SJCRH30 (cell line): ENCODE data around the gene ITGA8. TPM values are rescaled to one million over a fixed set of nuclear protein-coding genes. Genes with fewer than 3 reads are reported as not detected.
"Not testable (repeated sequence)": the region's sequence is repeated elsewhere in the genome, so short reads cannot be mapped to it uniquely, and the experiment has no call there.

ENCODE experiments used
- DNase-seq, 2 experiments: peaks; one replicate each; pipeline ENCODE4 v3.0.0-alpha.2; 2015 to 2020
- H3K27ac ChIP-seq: fragments of 250-450 bp; sonication (Bioruptor Pico); 2 replicates; pipeline ENCODE4 v1.5.1; 2020; ENCODE audit warnings: mild to moderate bottlenecking, moderate library complexity
- H3K27me3 ChIP-seq: fragments of 250-450 bp; sonication (Bioruptor Pico); 2 replicates; pipeline ENCODE4 v1.5.1; 2020; ENCODE audit warnings: mild to moderate bottlenecking, moderate library complexity
- H3K36me3 ChIP-seq: fragments of 250-450 bp; sonication (Bioruptor Pico); 2 replicates; pipeline ENCODE4 v1.5.1; 2020; ENCODE audit warnings: mild to moderate bottlenecking, moderate library complexity
- H3K4me1 ChIP-seq: fragments of 250-450 bp; sonication (Bioruptor Pico); 2 replicates; pipeline ENCODE4 v1.5.1; 2020; ENCODE audit warnings: mild to moderate bottlenecking, moderate library complexity
- H3K4me3 ChIP-seq: fragments of 250-450 bp; sonication (Bioruptor Pico); 2 replicates; pipeline ENCODE4 v1.5.1; 2020; ENCODE audit warnings: mild to moderate bottlenecking, moderate library complexity
- H3K9me3 ChIP-seq: fragments of 250-450 bp; sonication (Bioruptor Pico); replicated peaks from 2 replicates; pipeline ENCODE4 v1.5.1; 2020; ENCODE audit warnings: mild to moderate bottlenecking, moderate library complexity
- total RNA-seq: library from RNA; depleted of rRNA; stranded (reverse); fragments of >200 nt; shearing (Covaris generic); gene quantifications from 2 replicates; pipeline ENCODE4 v1.2.3, GENCODE V29; 2014

The ITGA8 gene
- total RNA-seq, 1 experiment from 2014 or later = not detected

DNA sequence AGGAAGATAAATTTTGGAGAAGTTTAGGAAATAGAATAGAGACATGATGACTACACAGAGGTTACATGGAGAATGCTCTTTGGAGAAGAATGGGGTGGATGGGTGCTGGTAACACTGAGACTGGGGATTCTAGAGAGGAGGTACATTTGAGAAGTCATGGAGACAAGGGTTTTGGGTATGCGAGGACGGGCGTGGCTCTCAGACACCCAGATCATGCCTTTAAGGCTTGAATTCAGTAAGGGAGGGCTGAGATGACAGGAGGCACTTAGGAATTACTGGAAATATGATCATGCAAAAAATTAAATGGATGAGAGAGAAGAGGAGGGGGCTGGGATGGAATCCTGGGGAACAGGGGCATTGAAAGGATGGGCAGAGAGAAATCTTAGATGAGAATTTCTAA lies 168.8 kb downstream of the ITGA8 start:
- Histone ChIP-seq H3K9me3 (no peaks in the 10 kb centered on the region), H3K27ac (no peak overlapping the region)

DNA sequence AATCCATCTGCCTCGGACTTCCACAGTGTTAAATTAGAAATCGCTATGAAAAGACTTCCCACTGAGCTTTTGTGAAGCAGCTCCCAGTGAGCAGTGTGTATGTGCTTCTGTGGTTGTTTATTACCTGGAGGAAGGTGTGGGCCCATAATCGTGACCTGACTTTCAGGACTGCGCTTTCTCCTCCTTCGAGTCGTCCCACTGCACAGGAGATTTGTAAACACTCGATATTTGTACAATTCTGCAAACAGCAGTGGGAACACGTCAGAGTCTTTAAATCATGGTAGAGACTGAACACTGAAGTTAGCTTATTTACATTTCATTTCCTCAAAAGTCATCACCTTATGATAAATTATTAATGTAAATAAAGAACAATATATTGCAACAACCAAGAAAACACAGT lies 171.4 kb downstream of the ITGA8 start:
- no peak overlapping the region for H3K27ac ChIP-seq
- H3K27me3 ChIP-seq = no peaks in the 10 kb centered on the region
- no peaks in the 10 kb centered on the region for H3K36me3 ChIP-seq
- H3K4me1 ChIP-seq = no peaks in the 10 kb centered on the region
- no peak overlapping the region for H3K4me3 ChIP-seq
- DNase-seq = no peak
- H3K9me3 ChIP-seq = no peaks in the 10 kb centered on the region

More for the DNA sequence above, 168.8 kb downstream of the ITGA8 start:
- Histone ChIP-seq H3K4me3 (no peak overlapping the region), H3K4me1 (no peaks in the 10 kb centered on the region), H3K27me3 (no peaks in the 10 kb centered on the region), H3K36me3 (no peaks in the 10 kb centered on the region)
- no peak for DNase-seq

DNA sequence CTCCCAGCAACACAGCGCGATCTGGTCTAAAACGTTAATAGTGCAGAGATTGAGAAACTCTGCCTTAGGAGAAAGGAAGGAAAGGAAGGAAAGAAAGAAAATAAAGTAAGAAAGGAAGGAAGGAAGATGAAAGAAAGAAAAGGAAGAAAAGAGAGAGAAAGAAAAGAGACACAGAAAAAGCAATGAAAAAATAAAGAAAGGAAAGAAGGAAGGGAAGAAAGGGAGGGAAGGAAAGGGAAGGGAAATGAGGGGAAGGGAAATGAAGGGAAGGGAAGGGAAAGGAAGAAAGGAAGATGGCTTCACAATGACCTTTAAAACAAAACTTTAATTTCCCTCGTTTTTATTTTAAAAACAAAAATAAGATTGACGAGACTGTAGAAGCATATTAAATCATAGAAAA lies 173.1 kb downstream of the ITGA8 start:
- Histone ChIP-seq H3K27ac (no peak overlapping the region), H3K4me3 (no peak overlapping the region), H3K9me3 (no peaks in the 10 kb centered on the region)

DNA sequence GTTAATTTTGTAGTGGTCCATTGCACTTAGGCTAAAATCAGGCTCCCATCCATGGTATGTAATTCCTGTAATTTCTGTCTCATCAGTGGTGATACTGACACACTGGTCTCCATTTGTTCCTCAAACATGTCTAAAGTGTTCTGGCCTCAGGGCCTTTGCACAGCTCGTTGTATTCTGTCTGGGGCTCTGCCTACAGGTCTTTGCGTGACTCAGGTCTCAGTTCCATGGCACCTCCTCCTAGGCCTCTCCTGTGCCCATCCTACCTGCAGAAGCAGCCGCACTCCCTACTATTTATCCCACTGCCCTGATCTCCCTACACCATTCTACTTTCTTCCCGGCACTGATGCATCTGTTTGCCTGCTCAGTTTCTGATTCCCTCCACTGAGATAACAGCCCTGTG lies 173.8 kb downstream of the ITGA8 start:
- no peak overlapping the region for H3K4me3 ChIP-seq
- no peaks in the 10 kb centered on the region for H3K27me3 ChIP-seq
- no peaks in the 10 kb centered on the region for H3K36me3 ChIP-seq
- no peak for DNase-seq
- no peaks in the 10 kb centered on the region for H3K9me3 ChIP-seq
- H3K27ac ChIP-seq = no peak overlapping the region
- H3K4me1 ChIP-seq = no peaks in the 10 kb centered on the region

More for the DNA sequence above, 173.1 kb downstream of the ITGA8 start:
- no peaks in the 10 kb centered on the region for H3K36me3 ChIP-seq
- H3K27me3 ChIP-seq = no peaks in the 10 kb centered on the region
- no peak for DNase-seq
- no peaks in the 10 kb centered on the region for H3K4me1 ChIP-seq

DNA sequence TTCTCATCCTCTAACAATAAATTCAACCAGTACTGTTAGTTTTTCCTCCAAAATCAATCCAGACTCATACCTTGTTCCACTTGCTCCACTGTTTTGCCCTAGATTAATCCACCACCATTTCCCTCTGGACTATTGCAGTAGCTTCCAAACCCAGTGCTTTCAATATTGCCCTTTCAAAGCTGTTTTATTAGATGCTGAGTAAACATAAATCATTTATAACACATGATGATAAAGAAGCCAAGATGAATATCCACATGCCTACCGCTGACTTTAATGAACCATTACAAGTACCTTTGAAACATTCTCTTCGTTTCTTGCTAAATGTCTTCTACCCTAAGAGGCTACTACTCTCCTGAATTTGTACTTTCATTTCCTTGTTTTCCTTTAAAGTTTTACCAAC lies 174.5 kb downstream of the ITGA8 start:
- Histone ChIP-seq H3K4me1 (no peaks in the 10 kb centered on the region), H3K27me3 (no peaks in the 10 kb centered on the region)
- no peak for DNase-seq

DNA sequence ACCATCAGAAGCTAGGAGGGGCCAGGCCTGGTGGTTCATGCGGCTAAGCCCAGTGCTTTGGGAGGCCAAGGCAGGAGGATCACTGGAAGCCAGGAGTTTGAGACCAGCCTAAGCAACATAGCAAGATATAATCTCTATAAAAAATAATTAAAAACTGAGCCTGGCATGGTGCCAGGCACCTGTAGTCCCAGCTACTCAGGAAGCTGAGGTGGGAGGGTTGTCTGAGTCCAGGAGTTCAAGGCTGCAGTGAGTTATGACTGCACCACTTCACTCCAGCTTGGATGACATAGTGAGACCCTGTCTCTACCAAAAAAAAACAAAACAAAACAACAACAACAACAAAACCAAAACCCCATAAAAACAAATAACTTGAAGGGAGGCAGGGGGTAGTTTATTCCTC lies 175.7 kb downstream of the ITGA8 start:
- H3K36me3 ChIP-seq = no peaks in the 10 kb centered on the region
- no peak for DNase-seq
- no peak overlapping the region for H3K4me3 ChIP-seq
- H3K27me3 ChIP-seq = no peaks in the 10 kb centered on the region
- H3K9me3 ChIP-seq = no peaks in the 10 kb centered on the region
- H3K27ac ChIP-seq = no peak overlapping the region
- no peaks in the 10 kb centered on the region for H3K4me1 ChIP-seq

More for the DNA sequence above, 174.5 kb downstream of the ITGA8 start:
- Histone ChIP-seq H3K9me3 (no peaks in the 10 kb centered on the region), H3K4me3 (no peak overlapping the region), H3K36me3 (no peaks in the 10 kb centered on the region), H3K27ac (no peak overlapping the region)

DNA sequence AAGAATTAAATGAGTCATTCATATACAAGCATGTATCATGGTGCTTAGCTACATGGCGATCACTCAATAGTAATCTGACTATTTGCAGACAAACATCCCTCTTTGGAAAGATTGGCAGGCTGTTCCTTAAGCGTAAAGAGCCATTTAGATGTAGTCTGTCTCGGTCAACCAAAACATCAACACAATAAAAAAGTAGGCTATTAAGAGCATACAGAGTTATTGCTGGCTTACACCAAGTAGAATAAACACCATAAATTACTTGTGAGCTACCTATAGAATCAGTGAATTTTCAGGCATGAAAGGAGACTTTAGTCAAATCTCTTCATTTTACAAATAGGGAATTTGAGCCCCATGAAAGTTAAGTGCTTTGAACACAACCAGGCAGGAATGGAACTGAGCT lies 176.9 kb downstream of the ITGA8 start:
- H3K4me3 ChIP-seq = no peak overlapping the region
- H3K36me3 ChIP-seq = no peaks in the 10 kb centered on the region
- no peak for DNase-seq
- no peak overlapping the region for H3K27ac ChIP-seq
- no peaks in the 10 kb centered on the region for H3K9me3 ChIP-seq
- no peaks in the 10 kb centered on the region for H3K27me3 ChIP-seq
- no peaks in the 10 kb centered on the region for H3K4me1 ChIP-seq

DNA sequence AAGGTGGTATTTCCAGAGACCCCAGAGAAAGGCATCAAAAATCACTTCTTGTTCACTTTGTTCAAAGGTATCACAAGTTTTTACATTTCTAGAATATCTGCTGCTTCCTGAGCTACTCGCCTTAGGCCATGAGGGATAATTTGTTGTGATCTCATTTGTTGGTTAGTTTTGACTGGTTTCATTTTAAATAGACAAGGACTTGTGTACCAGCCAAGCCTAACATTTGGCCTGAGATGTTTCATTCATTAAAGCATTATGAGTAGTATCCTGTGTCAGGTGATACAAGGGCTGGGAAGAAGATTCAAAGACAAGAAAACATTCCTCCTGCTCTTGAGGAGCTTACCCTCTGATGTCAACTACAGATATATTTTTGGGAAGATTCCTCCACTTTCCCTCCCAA lies 178.3 kb downstream of the ITGA8 start:
- no peaks in the 10 kb centered on the region for H3K9me3 ChIP-seq
- H3K4me1 ChIP-seq = no peaks in the 10 kb centered on the region
- no peaks in the 10 kb centered on the region for H3K36me3 ChIP-seq
- no peak for DNase-seq
- H3K27me3 ChIP-seq = no peaks in the 10 kb centered on the region
- no peak overlapping the region for H3K27ac ChIP-seq
- no peak overlapping the region for H3K4me3 ChIP-seq

DNA sequence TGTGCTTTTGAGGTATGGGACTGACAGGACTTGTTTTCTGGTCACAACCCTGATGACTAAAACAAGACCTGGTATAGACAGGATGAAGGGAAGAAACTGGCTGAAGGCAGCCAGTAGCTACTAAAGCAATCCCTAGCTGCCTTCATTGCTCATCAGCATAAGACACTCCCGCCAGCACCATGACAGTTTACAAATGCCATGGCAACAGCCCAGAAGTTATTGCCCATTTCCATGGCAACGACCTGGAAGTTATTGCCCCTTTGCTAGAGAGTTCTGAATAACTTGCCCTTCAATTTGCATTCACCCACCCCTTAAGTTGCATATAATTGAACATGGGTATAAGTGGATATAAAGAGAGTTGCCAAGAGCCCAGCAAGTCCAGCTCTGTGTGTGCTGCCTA lies 179.0 kb downstream of the ITGA8 start:
- DNase-seq = no peak
- H3K27me3 ChIP-seq = no peaks in the 10 kb centered on the region
- H3K4me3 ChIP-seq = no peak overlapping the region
- no peaks in the 10 kb centered on the region for H3K4me1 ChIP-seq
- H3K36me3 ChIP-seq = no peaks in the 10 kb centered on the region
- H3K27ac ChIP-seq = no peak overlapping the region
- no peaks in the 10 kb centered on the region for H3K9me3 ChIP-seq

DNA sequence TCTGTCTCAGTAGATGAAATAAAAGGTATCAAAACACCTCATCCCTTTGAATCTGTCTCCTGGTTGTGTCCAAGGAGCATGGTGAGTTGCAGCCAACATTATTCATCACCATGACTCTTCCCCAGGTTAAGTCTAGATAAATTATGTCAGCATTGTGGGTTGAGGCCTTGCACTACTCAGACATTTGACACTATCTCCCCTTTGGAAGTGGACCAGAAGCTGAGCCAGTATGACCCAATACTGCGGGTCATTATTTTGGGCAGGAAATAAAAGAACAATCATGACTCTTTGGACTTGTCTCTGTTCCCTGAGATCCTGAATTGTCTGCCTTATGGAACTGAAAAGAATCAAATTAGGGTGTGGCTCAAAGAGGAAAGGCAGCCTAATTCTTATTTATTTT lies 180.5 kb downstream of the ITGA8 start:
- no peak overlapping the region for H3K4me3 ChIP-seq

DNA sequence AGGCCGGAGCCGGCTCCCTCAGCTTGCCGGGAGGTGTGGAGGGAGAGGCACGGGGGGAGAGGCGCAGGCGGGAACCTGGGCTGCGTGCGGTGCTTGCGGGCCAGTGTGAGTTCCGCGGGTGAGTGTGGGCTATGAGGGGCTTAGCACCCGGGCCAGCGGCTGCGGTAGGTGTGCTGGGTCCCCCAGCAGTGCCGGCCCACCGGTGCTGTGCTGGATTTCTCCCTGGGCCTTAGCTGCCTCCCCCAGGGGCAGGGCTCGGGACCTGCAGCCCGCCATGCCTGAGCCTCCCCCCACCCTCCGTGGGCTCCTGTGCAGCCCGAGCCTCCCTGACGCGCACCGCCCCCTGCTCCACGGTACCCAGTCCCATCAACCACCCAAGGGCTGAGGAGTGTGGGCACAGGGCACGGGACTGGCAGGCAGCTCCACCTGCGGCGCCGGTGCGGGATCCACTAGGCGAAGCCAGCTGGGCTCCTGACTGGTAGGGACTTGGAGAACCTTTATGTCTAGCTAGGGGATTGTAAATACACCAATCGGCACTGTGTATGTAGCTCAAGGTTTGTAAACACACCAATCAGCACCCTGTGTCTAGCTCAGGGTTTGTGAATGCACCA lies 184.7 kb downstream of the ITGA8 start:
- not testable (repeated sequence) for H3K27ac ChIP-seq, H3K4me3 ChIP-seq, DNase-seq

More for the DNA sequence above, 180.5 kb downstream of the ITGA8 start:
- H3K9me3 ChIP-seq = no peaks in the 10 kb centered on the region
- H3K27me3 ChIP-seq = no peaks in the 10 kb centered on the region
- no peaks in the 10 kb centered on the region for H3K36me3 ChIP-seq
- H3K4me1 ChIP-seq = no peaks in the 10 kb centered on the region
- no peak overlapping the region for H3K27ac ChIP-seq
- DNase-seq = no peak

DNA sequence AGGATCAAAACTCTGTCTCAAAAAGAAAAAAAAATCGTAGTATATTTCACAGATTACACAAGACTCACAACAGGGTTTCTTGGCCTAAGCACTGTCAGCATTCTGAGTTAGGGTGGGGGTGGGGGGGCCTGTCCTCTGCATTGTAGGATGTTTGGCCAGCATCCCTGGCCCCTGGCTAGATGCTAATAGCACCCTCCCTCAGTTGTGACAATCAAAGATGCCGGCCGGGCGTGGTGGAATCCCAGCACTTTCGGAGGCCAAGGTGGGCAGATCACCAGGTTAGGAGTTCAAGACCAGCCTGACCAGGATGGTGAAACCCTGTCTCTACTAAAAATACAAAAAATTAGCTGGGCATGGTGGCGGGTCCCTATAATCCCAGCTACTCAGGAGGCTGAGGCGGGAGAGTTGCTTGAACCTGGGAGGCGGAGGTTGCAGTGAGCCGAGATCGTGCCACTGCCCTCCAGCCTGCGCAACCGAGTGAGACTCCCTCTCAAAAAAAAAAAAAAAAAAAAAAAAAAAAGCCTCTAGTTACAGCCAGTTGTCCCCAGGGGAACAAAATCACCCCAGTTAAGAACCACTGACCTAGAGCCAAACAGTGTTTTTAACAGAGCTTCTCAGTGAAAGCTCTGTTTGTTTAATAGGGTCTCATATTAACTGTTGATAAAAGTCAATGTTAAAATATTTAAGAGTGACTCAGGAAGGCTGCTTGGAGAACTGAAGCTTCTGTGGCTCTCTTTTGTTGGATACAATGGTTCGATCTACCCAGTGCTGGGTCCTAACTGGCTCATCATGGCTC lies 187.6 kb downstream of the ITGA8 start:
- no peaks in the 10 kb centered on the region for H3K9me3 ChIP-seq
- H3K27me3 ChIP-seq = no peaks in the 10 kb centered on the region
- H3K36me3 ChIP-seq = no peaks in the 10 kb centered on the region
- no peak overlapping the region for H3K4me3 ChIP-seq
- H3K4me1 ChIP-seq = no peaks in the 10 kb centered on the region
- H3K27ac ChIP-seq = no peak overlapping the region
- DNase-seq = no peak

More for the DNA sequence above, 184.7 kb downstream of the ITGA8 start:
- not testable (repeated sequence) for H3K36me3 ChIP-seq, H3K4me1 ChIP-seq, H3K27me3 ChIP-seq, H3K9me3 ChIP-seq

DNA sequence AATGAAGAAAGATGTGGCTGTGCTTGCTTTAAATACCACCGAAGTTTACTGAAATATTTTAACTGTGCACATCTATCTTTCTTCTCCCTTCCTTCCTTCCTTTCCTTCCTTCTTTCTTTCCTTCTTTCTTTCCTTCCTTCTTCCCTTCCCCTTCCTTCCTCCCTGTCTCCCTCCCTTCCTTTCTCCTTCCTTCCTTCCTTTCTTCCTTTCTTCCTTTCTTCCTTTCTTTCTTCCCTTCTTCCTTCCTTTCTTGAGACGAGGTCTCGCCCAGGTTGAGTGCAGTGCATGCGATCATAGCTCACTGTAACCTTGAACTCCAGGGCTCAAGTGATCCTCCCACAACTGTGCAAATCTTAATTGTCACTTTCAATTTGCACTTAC lies 190.9 kb downstream of the ITGA8 start:
- Histone ChIP-seq H3K4me1 (no peaks in the 10 kb centered on the region), H3K27ac (no peak overlapping the region), H3K36me3 (no peaks in the 10 kb centered on the region), H3K9me3 (no peaks in the 10 kb centered on the region), H3K4me3 (no peak overlapping the region), H3K27me3 (no peaks in the 10 kb centered on the region)
- DNase-seq = no peak

DNA sequence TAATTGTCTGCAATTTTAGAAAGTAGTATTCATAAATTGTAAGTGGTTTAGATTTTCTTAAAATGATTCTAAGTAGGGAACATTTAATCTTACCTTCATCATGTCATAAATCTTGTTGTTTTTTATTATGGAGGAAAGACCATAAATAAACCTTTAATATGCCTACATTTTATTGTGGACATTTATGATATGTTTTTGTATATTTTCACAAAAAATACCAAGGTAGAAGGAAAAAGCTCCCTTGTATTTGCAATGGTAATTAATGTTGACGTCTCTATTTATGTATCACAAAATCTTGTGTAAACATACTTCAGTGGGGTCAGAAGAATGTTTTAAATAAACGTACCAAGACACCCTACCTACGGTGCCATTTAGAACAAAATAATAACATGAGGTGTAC lies 193.0 kb downstream of the ITGA8 start:
- Histone ChIP-seq H3K9me3 (no peaks in the 10 kb centered on the region), H3K36me3 (no peaks in the 10 kb centered on the region), H3K4me3 (no peak overlapping the region), H3K4me1 (no peaks in the 10 kb centered on the region), H3K27ac (no peak overlapping the region), H3K27me3 (no peaks in the 10 kb centered on the region)
- DNase-seq = no peak

DNA sequence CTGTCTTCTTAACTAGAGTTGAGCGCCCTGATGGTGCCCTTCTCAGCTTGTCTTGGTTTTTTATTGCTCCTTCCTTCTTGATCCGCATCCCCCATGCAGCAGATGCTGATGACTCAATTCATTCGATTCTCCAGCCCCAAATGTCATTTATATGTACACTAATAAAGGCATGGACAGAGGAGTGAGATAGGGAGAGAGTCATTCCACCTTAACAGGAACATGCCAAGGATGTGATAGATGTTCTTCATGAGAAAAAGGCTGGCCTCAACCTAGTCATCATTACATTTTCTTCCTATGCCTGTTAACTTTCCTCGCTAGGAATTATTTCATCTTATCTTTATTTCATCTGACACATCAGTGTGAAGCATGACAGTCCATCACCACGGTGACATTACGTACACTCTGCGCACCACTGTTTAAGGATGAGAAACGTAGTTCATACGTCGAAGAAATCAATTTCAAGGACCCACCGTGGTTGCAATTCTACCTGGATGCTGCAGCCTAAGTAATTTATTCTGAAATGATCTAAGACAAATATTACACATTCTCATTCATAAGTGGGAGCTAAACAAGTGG lies 198.3 kb downstream of the ITGA8 start:
- Histone ChIP-seq H3K27ac (no peak overlapping the region), H3K9me3 (no peaks in the 10 kb centered on the region), H3K36me3 (no peaks in the 10 kb centered on the region), H3K27me3 (no peaks in the 10 kb centered on the region), H3K4me1 (peaks cover 4% of the 10 kb centered on the region; the same call in 1 of the 2 replicates), H3K4me3 (no peak overlapping the region)
- DNase-seq = no peak
